ENCODE measurements around the gene MYL12A. TPM values are rescaled to one million over a fixed set of nuclear protein-coding genes. Genes with fewer than 3 reads are reported as not detected.
A peak's percentile ranks its signal among the peaks of the same experiment; 100 is the strongest.

Gene MYL12A
- total and polyA plus RNA-seq, 2 of the 13 experiments (the other 11 are each of a cell fraction or from before 2014, with no cell fraction given) = 261 to 277 TPM

- TF ChIP-seq ZNF7 (CRISPR knock-in tag; IDR thresholded peaks at IDR 0.05) = no peak
- no peak for TF ChIP-seq TEAD2 (CRISPR knock-in tag; IDR thresholded peaks at IDR 0.05)
- no peak for TF ChIP-seq ZNF337 (CRISPR knock-in tag; IDR thresholded peaks at IDR 0.05; ENCODE audit: borderline replicate concordance, low read depth)
Observed at GRCh38 chr18:3212657-3213056, 34.9 kb upstream of the MYL12A start (continued).

- ATAC-seq = no peak
- CTCF ChIA-PET (ENCODE audit: low intra/inter-chr PET ratio, low total read pairs) = no interaction called here
- H3K4me1 ChIP-seq (ENCODE audit: insufficient read depth, low read length) = peaks cover 72% of the 10 kb centered on the region
- BruUV-seq (replicated peaks) = no TSS peak
- H2AFZ ChIP-seq (ENCODE audit: low read length) = no peak overlapping the region
- no peak overlapping the region for H3K9ac ChIP-seq (ENCODE audit: insufficient read depth, low read depth, low read length)
- no peaks in the 10 kb centered on the region for H3K79me2 ChIP-seq (ENCODE audit: insufficient read depth, low read length)
- TF ChIP-seq CREB1 (IDR thresholded peaks at IDR 0.05) = no peak
- TF ChIP-seq CREB1 (CRISPR knock-in tag; IDR thresholded peaks at IDR 0.05) = 0 out of 2 replicates have a peak, but pooled peaks have one; percentile 15
- no peak for TF ChIP-seq ZNF17 (CRISPR knock-in tag; IDR thresholded peaks at IDR 0.05)
- TF ChIP-seq TFDP2 (CRISPR knock-in tag; IDR thresholded peaks at IDR 0.05) = no peak
- H3K4me2 ChIP-seq (ENCODE audit: low read depth, low read length) = no peak overlapping the region
- no peaks in the 10 kb centered on the region for H3K36me3 ChIP-seq (replicated peaks in 1 of 2; ENCODE audit: control insufficient read depth in 1 of 2, insufficient read depth in 2 of 2, low read length in 2 of 2)
- in situ Hi-C loops (cut with HindIII; ENCODE audit: extremely low pct_ligation_motif_present, low pct_unique_long_range_greater_than_20kb) = no loop called here
- no peaks in the 10 kb centered on the region for H4K20me1 ChIP-seq (ENCODE audit: insufficient read depth, low read length)
- no peaks in the 10 kb centered on the region for H3K27me3 ChIP-seq (ENCODE audit: control insufficient read depth in 1 of 2, insufficient read depth in 2 of 2, low read length in 2 of 2)
- no peak for FAIRE-seq
- no peaks in the 10 kb centered on the region for H3K9me3 ChIP-seq (ENCODE audit: low read length)
- no peak for DNase-seq (ENCODE audit: low spot score)
- no peak overlapping the region for H3K27ac ChIP-seq (ENCODE audit: extremely low read length, insufficient read depth, low read length)
- POLR2A ChIA-PET = no interaction called here
- intact Hi-C loops (cut with micrococcal nuclease; ENCODE audit: unreplicated experiment) = no loop called here
- H3K4me3 ChIP-seq (replicated peaks in 1 of 3; ENCODE audit: insufficient read depth in 1 of 3, low read depth in 2 of 3, low read length in 3 of 3) = no peak overlapping the region
- 77% methylated on average over 6 of the region's 6 CpGs for WGBS (ENCODE audit: low lambda C conversion rate)
Observed at GRCh38 chr18:3213300-3214059, 34.1 kb upstream of the MYL12A start.
